Suppressor macrophage (primary cell): Measurements from ENCODE around the gene MINDY1.

Experiments
- DNase-seq, 4 experiments: peaks; one replicate each; pipeline ENCODE4 v3.0.0-alpha.2; 2020 to 2022

MINDY1 gene

DNA sequence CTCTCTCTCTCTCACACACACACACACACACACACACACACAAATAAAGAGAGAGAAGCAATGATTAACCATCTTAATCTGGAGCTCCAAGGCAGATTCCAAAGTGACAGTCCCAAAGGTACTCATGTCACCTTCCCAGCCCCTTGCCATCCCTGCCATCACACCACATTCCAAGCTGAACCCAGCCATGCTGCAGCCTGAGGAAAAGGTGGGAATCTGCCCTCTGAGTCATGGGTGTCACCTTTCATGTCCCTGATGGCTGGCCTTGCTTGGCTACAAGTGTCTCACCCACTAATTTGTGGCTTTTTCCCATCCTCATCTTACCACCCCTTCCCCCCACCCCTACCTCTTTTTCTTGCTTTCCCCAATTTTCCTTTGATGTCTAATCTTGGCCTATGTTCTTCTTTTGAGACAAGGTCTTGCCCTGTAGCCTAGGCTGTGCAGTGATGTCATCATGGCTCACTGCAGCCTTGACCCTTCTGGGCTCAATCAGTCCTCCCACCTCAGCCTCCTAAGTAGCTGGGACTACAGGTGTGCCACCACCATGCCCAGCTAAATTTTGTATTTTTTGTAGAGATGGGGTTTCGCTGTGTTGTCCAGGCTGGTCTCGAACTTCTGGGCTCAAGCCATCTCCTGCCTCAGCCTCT is 21.4 kb downstream of the MINDY1 start:
- no peak for DNase-seq

DNA sequence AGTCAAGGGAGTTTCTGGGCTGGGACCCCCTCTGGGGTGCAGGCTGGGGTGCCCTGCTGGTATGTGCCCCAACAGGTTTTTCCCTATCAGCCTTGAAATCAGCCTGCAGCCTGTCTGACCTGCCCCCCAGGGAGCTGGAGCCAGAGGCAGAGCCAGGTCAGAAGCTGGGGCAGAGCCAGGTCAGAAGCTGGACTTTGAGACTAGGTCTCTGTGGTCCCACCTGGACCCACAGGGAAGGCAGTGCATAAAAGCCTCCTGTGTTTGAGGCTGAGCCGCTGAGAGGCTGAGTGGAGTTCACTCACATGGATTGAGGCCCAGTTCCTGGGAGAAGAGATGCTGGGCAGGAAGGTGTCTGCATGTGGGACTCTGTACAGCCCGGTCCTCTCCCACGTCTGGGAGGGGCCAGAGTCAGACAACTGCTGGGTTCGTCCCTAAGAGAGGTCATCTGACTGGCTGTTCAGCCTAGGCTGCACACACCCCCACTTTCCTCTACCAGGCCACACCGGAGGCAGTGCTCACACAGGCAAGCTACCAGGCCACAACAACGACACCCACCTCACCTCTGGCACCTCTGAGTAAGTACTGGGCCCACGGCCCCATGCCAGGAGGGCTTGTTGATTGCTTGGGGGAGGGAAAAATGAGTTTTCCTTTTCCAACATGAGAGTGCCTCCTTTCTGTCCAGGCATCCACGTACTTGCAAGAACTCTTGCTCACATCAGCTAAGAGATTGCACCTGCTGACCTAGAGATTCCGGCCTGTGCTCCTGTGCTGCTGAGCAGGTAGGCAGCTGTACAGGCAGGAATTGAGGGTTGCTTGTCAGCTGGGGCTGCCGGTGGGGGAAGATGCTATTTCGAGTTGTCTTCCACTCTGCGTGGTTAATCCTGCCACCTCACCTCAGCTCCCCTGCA is 24.6 kb downstream of the MINDY1 start, which contains the start of gene ANXA9:
TSS of gene ANXA9 (plus strand) at position 488 of the 908 bp plus-strand sequence. CDS start 814 bp downstream, outside the sequence.
- DNase-seq = peak; percentile 33 to 76 (median 59)

DNA sequence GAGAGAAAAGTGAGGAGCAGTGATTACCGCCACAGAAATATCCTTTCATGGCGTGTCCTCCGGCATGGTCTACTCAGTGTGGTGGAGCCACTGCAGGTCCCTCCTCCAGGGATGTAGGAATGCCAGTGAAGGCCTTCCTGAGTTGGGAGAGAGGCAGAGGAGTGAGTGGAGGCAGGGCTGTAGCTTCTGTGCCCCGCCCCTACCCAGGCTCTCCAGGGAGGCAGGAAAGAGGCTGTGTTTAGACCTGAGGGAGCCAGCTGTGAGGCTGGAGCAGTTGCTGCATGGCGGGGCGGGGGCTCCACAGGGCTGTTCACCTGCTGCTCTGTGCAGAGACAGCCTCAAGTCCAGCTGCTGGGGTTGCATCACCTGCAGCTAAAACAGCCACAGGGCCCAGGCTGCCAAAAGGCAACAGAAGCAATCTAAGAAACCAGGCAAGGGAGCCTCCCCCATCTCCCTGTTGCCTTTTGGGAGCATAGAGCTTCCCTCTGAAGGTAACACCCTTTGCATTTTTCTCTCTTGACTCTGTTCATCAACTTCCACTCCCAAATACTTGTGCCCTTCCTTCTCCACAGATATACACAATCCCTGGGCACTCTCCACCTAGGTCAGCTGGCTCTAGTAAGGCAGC is 25.4 kb downstream of the MINDY1 start:
- DNase-seq = no peak

DNA sequence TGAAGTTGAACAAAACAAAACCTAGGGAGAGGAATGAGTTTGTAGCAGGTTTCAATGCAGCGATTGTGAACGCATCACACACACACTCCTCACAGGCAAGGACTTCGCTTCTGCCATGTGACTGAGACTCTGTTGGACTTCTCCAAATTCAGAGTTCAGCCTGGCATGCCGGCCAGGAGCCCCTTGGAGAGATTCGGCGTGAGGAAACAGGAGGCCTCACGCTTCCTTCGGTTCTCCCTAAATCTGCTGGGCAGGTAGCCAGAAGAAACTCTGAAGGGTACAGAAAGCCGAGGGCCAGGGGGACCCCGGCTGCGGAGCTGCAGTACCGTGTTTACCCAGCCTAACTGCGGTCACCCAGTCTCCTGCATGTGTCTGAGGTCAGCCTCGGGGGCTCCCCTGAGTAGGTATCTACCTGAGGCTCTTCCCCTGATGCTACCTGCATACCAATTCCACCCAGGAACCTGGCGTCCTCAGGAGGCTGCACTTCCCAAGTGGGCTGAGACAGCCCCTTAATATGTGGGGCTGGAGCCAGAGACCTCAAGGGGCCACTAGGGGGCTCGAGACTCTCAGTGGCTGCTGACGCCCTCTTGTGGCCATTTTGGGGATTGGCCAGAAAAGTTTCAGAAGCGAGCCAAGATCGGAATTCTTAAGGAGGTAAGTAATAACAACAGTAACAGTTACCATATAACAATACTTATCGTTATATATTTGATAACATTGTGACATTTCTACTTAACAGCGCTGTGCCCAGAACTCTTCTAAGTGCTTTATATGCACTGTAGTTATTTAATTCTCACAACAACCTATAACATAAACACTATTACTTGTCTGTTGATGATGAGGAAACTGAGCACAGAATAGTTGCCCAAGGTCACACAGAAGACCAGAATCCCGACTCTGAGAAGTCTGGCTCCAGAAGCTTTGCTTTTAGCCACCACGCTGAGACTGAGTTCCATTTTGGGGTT is 27.3 kb downstream of the MINDY1 start:
- peak; percentile 94 to 97 (median 95) for DNase-seq

DNA sequence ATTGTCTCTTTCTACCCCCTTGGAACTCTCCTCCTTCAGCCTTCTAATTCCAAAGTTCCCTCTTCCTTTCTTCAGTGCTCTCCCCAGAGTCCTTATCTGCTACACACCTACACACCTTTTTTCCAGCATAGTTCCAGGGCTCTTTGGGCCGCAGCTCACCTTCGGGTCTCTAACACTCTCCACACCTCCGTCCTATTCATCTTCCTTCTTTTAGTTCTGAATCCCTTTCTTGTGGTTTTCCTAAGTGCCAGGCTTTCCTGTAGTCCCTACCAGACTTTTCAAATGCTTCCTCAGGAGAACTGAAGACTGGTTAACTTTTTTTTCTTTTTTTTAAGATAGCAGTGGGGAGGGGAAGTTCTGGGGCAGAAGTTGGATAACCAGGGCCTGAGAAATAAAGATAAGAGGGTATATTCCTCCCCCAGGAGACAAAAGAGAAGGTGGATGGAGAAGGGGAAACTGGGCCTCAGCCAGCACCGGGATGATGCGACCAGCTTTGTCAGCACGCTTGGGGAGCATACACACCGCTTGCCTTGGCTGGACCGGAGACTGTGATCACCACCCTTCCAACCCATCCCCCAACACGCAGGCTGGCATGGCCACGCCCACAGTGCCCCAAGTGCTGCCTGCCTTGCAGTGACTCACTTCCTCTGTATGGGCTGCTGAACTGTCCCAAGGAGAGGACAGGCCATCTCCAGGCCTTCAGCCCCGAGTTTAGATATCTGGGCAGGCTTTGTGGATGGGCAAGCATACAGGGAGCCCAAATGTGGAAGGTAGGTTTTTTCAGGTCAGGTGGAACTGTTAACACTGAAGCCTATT is 29.6 kb downstream of the MINDY1 start:
- peak; percentile 93 to 97 (median 96) for DNase-seq

DNA sequence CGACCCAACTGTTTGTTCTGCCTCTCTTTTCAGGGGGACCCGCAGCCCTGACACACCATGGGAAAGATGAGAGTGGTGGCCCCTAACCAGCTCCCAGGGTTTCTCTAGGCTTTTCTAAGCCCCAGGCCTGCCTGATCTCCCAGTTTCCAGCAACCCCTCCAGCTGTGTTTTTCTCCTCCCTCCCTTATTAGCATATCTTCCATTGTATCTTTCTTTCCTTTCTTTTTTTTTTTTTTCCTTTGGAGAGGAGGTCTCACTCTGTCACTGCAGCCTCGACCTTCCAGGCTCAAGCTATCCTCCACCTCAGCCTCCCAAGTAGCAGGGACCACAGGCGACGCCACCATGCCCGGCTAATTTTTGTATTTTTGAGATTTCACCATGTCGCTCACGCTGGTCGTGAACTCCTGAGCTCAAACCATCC is 30.3 kb downstream of the MINDY1 start:
- no peak for DNase-seq

DNA sequence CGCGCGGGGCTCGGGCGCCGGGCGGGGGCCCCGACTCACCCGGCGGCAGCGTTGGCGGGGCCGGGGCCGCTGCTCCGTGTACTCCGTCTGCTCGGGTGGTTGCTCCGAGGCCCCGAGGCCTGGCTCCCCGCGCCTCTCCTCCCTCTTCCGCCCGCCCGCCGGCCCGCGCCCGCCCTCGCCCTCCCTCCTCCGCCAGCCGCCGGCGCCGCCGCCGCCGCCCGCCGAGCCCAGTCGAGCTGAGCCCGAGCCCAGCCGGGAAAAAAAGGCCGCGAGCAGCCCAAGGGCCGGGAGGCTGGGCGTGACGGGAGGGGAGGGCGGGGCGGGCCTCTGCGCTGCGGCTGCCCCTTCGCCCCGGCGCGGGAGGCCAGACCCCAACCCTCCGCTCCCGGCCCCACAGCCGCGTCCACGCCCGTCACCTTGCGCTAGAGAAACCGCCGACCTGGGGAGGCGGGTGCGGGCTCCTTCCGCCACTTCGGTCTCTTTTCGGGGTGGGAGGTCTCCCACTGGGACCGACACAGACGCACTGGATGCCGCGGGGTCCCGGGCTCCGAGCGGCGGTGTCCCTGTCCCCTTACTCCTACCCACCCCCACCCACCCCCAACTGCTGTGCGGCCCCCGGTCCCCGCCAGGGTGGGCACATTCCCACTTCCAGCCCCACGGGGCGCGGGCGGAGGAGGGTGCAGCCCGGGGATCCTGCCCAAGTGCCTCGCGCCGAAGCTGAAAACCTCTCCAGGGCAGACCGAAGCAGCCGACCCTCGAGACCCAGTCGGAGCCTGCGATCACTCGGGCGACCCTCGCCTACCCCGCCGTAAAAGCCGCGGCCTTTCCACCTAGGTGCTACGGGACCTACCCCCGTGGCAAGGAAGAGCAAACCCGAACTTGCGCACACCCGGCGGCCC is 31.9 kb downstream of the MINDY1 start, which contains the start of gene CERS2:
TSS of gene CERS2 (minus strand) at position 256 of the 899 bp plus-strand sequence. CDS start 5,745 bp downstream, outside the sequence.
- peak; percentile 73 to 92 (median 84) for DNase-seq

DNA sequence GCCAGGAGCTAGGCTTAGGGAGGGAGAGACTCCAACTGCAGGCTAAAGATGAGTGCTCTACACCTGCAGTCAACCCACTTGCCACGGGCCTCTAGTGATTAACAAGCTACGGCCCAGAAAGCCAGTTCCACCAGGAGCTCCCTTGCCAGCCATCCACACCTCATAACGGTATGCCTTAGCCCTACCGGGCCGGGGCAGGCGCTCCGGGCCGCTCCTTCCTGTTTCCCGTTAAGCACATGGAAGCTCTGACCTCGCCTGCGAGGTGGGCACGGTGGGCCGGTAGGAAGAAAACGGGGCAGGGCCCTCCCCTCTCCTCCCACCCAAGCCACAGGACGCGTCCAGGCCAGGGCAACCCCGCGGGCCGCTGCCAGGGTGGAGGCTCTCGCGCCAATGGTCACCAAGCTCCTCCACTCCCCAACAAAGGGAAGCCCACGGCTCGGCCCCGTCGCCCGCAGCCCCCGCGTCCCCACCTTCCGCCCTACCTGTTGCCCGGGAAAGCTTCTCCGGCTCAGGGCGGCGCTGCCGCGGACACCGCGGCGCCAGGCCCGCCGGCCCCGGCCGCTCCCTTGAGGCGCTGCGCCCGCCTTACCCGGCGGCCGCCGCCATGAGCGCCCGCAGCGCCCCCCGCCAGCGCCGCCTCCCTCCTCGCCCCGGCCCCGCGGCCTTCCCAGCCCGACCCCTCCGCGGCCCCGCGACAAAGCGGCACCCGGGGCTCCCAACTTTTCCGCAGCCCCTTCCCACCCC is 32.7 kb downstream of the MINDY1 start:
- DNase-seq = peak; percentile 37 to 73 (median 54)

DNA sequence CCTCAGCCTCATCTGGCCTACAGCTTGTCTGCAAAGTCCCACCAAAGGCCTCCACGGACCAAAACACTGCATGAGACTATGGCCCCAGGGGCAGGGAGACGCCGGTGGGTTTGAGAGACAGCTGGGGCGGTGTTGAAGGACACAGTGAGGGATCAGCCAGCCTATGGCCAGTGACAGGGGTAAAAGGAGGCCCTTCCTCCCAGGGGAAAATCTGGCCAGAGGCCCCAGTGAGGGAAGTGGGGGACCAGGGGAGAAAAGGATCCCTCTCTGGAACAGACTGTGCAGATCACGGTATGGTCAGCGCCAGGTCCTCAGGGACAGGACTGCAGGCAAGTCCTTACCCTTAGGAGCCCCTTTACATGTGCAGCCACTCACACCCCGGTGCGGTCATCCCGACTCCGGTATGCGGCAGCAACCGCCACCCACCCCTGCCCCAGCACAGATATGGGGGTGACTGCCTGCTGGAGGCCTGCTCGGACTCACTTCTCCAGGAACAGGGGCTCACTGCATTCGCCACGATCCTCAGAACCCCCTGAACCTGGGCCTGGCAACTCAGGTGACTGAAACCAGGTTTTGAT is 33.4 kb downstream of the MINDY1 start:
- peak in 1 of 4 experiments; percentile 26 for DNase-seq

DNA sequence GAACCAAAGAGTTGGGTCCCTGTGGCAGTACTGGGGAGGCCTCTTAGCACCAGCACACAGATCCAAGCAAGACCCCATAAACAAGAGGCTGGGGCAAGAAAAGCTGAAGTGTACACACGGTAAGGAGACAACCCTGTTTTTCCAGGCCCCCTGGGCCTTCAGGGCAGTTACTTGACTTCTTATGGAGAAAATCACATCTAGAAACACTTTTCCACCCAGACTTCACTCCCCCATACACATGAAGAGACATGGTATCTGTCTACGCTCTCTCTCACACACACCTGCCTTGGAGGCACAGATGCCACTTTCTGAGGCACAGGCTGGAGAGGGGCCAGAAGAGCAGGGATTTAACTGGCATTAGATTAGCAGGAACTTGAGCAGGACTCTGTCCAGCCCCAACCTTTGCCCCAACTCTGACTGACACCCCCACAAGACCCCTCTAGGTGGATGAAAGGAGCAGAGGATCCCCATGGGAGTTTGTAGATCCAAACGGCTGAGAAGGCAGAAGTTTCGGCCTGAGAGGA is 34.2 kb downstream of the MINDY1 start:
- no peak for DNase-seq

DNA sequence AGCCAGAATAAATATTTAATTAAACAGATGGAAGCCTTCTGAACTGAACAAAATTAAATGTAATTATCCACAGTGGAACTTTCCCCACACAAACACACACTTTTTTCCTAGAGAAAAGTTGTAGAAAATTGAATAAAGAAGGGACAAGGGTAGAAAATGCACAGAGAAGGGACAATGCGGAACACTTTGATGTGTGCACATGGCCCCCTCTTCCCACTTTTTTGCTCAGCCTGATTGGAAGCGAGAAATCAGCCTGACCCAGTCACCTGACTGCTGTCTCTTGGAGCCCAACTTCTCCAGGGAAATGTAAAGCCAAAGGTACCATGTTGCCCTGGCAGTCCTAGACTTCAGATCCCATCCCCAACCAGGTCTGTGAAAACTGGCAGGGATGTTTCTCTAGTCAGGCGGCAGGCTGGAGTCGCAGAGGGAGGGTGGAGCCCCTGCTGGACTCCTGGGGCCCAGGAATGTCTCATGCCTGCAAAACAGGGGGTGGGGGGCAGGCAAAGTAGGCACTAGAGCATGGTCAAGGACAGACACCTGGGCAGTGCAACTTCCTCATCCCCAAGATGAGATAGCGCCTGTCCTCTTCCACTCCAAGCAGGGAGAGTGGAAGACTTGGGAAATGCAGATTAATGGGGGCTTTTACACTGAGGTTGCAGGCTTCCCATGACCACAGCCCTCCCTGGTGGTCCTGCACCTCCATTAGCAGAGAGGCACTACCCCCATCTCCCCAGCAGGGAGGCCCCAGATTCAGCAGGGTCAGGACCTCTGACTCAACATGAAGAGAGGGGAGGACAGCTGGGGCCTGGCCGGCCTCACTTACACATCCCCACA is 34.9 kb downstream of the MINDY1 start:
- peak in 1 of 4 experiments; percentile 24 for DNase-seq

DNA sequence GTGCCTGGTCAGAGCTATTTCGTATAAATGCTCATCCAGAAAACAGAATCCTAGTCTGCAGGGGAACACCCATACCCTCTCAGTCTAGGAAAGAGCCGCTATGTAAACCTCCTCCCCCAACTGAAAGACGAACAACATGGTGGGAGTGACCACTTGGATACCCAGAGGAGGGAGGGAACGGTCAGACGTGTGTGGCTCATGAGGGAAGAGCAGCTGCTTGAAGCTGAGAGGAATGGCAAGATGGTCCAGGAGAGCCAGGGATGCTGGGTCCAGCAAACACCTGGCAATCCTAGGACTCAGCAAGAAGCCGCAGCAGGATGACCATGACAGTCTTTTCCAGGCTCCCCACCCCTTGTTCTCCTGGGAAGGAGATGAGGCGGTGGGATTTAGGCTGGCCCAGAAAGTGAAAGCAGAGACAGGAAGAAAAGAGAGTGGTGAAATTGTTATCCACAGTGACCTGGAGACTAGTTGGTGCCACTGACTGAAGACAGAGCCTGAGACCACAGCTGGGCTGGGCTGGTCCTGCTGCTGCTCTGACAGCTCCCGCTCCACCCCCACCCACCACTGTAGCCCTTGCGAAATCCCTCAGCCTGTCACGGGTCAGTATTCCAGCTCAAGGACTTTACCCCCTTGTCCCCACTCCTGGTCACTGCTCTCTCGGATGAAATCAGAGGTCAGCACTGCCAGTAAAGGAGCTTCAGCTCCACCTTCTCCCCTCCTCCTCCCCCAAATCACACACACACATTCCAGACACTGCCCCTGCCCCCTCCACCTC is 35.7 kb downstream of the MINDY1 start:
- DNase-seq = peak; percentile 40 to 72 (median 58)

DNA sequence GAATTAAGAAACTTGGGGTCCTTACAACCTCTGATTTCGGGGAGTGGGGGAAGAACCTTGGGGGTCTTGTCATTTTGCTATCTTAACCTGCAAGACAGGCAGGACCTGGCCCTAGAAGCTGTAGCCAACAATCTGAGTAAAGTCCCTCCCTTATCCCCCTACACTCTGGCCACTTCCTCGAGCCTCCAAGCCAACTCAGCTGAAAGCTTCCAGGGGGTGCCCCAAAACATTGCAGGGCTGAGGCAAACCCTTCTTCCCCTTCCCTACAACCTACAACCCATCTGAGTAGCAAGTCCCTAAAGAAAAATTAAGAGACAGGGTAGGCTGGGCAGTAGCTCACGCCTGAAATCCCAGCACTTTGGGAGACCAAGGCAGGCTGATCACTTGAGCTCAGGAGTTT is 37.1 kb downstream of the MINDY1 start:
- peak; percentile 25 to 59 (median 51) for DNase-seq

DNA sequence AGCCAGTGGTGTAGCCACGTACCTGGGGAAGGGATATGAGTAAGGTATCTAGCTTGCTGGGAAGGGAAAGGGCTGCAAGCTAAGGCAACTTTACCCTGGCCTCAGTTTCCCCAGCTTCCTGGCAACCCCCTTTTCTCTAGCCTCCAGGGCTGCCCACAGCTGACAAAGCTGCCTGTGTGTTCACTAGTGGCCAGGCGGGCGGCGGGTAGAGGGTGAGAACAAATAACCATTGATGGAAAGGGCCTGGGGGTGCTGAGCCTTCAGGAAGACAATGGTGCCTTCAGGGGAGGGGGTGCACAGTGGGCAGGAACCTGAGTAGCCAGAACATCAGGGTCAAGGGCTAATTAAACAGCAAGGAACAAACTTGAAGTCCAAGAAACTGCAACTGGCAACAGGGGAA is 38.2 kb downstream of the MINDY1 start:
- DNase-seq = no peak

DNA sequence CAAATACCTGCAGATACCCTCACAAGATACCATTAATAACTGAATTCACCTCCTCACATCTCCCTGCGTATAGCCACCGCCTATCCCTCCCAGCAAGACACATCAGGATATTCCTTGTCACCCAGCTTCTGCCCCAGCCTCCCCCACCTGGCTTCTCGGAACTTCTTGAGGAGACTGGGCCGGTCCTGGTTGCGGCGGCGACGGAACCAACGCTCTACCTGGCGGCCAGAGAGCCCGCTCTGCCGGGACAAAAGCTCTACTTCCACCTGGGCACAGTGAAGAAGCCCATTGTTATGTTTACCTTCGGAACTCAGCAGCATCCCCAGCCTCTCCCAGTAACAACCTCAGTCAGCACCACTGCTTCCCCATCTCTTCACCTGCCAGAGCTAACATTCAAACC is 38.8 kb downstream of the MINDY1 start:
- DNase-seq = no peak

DNA sequence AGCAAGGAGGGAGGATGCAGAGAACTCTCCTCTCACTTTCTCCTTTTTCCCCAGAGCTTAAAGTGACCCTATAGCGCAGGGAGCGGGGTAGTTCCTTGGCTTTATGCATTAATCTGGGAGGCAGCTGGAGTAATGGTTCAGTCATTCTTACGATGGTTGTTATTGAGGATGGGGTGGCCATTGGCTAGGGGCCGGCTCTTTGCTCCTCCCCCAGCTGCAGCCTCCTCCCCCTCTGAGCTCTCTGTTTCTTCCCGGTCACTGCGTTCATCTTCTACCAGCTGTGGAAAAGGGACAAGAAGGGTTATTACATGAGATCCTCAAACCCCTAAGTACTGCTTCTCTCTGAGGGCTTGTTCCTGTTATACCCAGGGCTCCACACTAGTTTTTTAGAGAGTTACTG is 40.7 kb downstream of the MINDY1 start:
- no peak for DNase-seq

DNA sequence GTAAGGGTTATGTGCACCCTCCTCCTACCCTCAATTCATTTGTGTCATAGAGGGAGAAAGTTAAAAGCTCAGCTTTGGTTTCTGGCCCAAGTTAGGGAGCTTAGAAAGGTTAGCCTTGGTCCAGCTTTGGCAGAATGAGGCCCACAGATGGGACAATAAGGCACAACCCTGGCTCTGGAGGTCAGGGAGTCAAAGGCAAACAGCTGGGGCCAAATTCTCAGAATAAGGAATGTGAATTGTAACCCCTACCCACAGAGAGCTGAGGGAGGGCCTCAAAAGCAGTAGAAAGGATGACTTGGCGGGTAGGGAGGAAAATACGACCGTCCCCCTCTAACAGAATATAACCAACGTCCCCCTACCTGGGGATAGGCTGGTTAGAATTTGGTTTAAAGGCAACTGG is 41.1 kb downstream of the MINDY1 start:
- DNase-seq = no peak
